GM21786 (cell line): ENCODE data around the gene PLB1.

ENCODE experiments used
- ATAC-seq: cut with Tn5 transposase; IDR thresholded peaks from one replicate; pipeline ENCODE4 v1.9.1; 2021; ENCODE audit not compliant: unreplicated experiment

The PLB1 gene

GRCh38 chr2:28505361-28505760 is 9.5 kb downstream of the PLB1 start:
- ATAC-seq: no peak

- no peak for ATAC-seq
Observed at GRCh38 chr2:28506112-28506910, 10.5 kb downstream of the PLB1 start.

GRCh38 chr2:28507796-28508764 is 12.2 kb downstream of the PLB1 start:
- no peak for ATAC-seq

- no peak for ATAC-seq
Observed at GRCh38 chr2:28509361-28509760, 13.5 kb downstream of the PLB1 start.

DNA sequence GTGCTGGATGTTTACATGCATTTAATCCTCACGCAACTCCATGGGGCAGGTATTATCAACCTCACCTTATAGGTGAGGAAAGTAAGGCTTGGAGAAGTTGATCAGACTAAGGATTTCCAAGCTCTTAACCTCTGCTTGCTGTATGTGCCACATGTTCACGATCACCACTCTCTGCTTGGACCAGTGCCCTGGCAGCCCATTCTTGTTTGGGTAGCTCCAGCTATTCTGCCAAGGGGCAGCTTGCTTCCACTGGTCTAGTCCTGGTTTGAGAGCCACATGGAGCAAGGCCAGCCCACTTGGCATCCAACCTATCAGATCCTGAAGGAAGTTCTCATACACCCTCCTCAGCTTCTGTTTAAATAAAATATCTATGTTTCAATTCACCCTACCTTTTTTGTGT is 14.3 kb downstream of the PLB1 start:
- no peak for ATAC-seq

DNA sequence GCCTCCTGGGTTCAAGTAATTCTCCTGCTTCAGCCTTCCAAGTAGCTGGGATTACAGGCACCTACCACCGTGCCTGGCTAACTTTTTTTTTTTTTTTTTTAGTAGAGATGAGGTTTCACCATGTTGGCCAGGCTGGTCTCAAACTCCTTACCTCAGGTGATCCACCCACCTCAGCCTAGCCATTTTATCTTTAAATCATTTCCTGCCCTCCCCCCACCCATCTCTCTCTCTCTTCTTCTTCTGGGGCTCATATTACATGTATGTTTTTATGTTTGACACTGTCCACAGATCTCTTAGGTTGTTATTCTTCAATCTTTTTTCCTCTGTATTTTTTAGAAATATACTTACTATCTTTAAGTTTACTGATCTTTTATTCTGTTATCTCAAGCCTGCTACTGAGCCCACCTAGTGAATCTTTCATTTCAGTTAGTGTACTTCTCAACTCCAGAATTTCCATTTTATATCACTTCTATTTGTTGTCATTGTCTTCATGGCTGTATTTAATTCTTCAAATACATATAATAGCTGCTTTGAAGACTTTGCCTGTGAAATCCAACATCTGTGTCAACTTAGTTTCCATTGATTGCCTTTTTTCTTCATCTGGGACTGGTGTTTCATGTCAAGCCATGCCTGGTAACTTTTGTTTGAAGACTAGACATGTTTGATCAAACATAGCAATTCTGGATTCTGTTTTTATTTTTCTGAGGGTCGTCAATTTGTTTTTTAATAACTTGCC is 16.2 kb downstream of the PLB1 start:
- no peak for ATAC-seq

DNA sequence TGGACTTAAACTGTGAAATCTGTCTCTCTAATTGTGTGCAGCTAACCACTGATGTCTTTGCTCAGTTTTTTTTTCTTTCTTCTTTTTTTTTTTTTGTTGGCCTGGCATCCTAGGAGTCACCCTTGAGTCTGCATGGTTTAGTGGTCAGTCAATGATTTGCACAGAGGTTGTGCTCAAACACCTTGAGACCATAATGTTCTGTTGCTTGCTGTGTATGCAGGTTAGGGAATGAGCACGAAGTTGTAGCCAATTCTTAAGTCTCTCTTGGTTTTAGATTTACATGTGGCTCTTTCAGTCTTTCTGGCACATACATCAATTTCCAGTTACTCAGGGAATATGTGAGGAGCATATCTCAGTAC is 16.7 kb downstream of the PLB1 start:
- no peak for ATAC-seq

- no peak for ATAC-seq
Observed at GRCh38 chr2:28513097-28513496, 17.2 kb downstream of the PLB1 start.

DNA sequence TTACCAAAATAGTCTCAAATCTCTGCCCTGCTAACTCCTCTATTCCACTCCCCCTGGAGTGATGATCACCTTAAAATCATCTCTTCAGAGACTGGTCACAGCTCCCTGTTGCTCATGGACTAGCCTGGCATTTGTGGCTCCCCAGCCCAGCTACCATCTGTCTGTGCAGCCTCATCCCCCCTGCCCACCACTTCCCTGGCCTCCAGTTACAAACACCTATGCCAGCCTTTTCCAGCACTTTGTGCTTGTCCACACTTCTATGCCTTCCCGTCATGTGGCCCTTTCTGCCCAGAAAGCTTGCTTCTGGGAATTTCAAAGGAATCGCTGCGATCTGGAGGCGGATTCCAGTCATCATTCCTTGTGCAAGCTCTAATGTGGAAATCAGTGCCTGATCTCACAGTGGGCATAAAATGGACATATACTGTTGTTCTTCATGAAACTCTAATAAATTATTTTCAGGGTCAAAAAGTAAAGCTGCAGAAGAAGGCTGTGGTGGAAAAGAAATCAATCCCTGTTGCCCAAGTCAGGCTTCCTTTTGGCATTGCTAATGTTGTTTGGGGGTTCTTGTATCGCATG is 19.4 kb downstream of the PLB1 start:
- no peak for ATAC-seq

GRCh38 chr2:28516430-28516829 is 20.6 kb downstream of the PLB1 start:
- ATAC-seq: no peak

DNA sequence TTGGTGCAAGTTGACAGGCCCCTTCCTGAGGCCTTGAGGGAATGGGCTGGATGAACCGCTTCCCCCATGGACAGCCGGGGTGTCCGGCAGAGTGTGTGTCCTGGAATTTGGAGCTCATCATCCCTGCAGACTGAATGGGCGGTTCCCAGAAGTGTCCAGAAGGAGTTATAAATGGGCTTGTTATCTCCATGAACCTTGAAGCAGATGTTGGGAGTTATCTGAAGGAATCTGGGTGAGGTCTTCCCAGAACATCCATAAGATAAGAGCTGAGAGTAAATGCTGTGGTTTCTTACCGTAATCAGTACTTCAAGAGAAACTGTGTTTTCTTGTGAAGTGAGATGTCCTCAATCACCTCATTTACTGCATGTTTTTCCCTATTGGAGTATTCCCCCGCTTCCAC is 21.1 kb downstream of the PLB1 start:
- no peak for ATAC-seq

DNA sequence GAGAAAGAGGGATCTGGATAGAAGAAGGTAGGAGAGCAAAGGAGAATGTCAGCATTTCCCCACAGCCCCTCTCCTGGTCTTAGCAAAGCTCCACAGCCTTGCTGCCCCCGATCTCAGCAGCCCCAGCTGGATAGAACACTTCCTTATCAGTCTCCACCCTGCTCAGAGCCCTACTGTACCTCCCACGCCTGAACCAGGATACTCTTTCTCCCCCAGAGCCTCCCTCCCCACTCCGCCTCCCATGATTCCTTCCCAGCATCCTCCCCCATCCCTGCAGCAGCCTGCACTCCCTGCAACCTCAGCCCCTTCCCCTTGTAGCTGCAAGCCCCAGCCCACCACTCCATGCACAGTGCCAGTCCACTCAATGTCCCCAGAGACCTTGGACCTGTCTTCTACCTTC is 25.8 kb downstream of the PLB1 start:
- ATAC-seq: no peak

DNA sequence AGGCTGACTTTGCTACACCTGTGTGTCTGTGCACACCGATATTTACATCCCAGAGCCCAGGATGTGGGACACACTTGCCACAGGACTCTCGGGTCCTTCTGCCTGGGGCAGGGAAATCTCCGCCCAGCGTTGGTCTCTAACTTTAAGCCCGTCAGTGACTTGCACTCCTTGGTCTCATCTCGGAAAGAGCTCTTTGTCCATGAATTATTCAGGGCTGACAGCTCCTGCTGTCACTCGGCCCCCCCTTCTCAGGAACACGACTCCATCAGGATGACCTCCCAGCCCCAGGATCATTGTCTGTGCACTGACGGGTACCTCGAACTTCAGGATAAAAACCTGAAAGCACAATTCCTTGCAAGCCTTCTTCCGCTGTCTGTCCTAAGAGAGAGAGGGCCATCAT is 26.6 kb downstream of the PLB1 start:
- ATAC-seq: no peak

GRCh38 chr2:28523902-28524301 is 28.0 kb downstream of the PLB1 start:
- no peak for ATAC-seq

DNA sequence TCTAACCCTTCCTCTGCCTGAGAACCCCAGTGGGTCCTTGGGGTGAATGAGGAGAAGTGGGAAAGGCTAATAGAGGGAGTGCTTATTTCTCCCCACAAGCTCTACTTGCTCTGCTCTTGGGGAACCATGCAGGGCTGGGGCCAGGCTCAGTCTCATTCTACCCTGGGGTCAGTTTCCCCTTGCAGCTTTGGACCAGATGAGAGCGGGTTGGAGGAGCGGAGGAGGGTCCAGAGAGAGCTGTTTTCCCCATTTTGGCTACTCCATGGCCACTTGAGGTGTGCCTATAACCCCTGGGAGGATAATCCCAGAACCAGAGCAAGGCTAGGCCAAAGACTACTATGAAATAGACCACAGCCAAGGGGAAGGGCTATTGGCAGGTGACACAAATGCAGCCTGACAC is 29.6 kb downstream of the PLB1 start:
- ATAC-seq: no peak

DNA sequence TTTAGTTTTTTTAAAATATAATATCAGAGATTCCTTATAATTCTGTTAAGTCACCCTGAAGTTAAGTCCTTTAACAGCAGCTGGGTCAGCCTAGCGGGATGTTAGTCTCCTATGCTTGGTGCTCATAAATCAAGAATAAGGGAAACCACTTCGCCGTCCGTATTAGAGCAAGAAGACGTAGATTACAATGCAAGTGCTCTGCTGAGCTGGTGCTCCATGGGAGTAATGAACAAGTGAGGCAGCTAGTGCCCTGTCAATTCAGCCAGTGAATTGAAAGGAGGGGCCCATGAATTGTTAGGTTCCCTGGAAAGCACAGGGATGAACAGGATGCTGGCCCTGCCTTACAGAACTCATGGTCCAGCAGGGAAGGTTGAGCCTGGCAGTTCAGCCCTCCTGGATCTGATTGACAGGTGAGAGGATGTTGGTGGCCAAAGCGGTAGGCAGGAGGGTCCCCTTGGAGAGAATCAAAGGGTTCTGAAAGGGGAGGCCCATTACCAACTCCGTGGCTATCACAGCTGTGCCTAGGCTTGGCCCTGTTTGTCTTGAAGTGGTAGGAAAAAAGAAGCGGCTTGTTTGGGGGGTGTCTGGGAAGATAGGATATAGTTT is 30.8 kb downstream of the PLB1 start:
- ATAC-seq: no peak

DNA sequence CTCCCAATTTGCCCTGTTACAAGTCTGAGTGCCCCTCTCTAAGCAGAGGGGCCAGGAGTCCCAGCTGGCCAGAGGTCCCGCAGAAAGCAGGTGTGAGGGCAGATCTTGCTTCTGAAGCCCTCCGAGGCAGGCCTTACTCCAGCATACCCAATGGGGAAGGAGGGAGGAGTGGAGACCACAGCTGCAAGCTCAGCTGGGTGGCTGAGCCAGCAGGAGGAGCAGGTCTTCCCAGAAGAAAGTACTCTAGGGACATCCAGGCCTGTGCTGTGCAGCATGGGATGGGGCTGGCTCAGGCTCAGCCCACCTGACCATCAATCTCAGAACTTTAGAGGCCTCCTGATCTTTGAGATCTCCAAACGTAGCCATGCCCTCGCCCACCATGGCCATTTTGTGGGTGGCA is 31.3 kb downstream of the PLB1 start:
- no peak for ATAC-seq

DNA sequence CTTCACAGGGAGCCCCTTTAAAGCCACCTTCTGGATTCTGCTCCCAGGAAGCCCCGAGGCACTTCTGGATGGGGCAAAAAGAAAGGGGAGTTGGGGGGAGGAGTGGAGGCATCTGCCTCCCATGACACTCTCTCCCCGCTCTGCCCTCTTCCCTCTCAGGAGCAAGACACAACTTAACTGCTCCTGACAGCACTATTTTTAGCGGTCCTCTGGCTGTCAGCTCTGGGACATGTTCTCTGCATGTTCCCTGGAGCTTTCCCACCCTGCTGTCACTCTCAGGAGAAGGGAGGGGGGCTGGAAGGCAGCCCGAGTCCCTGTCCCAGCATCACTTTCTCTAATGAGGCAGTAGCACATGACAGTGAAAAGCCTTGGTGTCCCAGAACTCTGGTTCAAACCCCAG is 32.3 kb downstream of the PLB1 start:
- no peak for ATAC-seq

DNA sequence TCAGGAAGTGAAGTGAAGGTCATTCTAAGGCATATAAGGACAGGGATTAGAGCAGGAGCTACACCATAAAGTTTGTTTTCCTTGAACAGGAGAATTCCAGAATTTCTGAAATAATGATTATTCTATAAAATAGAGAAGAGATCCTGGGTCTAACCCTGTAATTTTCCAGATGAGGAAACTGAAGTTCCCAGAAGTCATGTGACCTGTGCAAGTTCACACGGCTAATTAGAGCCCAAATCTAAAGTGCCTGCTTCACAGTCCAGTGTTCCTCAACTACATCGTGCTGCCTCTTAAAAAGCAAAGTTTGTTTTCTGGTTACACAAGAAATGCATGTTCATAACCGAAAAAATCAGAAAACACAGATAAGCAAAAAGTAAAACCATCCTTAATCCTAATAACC is 34.9 kb downstream of the PLB1 start:
- no peak for ATAC-seq

- ATAC-seq: no peak
Observed at GRCh38 chr2:28532399-28532798, 36.5 kb downstream of the PLB1 start.
